Activated T-helper 17 cell treated with anti-CD3 and anti-CD28 coated beads, Interleukin-2, amount 50 U/mL, for 72 hours (primary cell): ENCODE data around the gene MINDY3. TPM values are rescaled to one million over a fixed set of nuclear protein-coding genes. Genes with fewer than 3 reads are reported as not detected.
"Not testable (repeated sequence)": the region's sequence is repeated elsewhere in the genome, so short reads cannot be mapped to it uniquely, and the experiment has no call there.

Experiments
- ATAC-seq: fragments of 150-1000 bp; cut with Tn5 transposase; replicated peaks from 2 replicates; pipeline ENCODE4 v1.10.0; 2021; ENCODE audit warnings: mild to moderate bottlenecking, moderate library complexity
- H3K27ac Mint-ChIP-seq: one replicate; pipeline ENCODE4 v1.8.0; 2022; ENCODE audit warnings: mixed read lengths
- H3K27me3 Mint-ChIP-seq: one replicate; pipeline ENCODE4 v1.8.0; 2022; ENCODE audit warnings: mixed read lengths
- H3K36me3 Mint-ChIP-seq: one replicate; pipeline ENCODE4 v1.8.0; 2022; ENCODE audit warnings: low read depth, mild to moderate bottlenecking, mixed read lengths
- H3K4me1 Mint-ChIP-seq: one replicate; pipeline ENCODE4 v1.8.0; 2022; ENCODE audit warnings: mixed read lengths
- H3K4me3 Mint-ChIP-seq: one replicate; pipeline ENCODE4 v1.8.0; 2022; ENCODE audit warnings: mild to moderate bottlenecking, mixed read lengths
- H3K9me3 Mint-ChIP-seq: one replicate; pipeline ENCODE4 v1.8.0; 2022; ENCODE audit warnings: mixed read lengths
- total RNA-seq, 2 donors: library from RNA; stranded (reverse); gene quantifications; one replicate each; pipeline ENCODE4 v1.2.3, GENCODE V29; 2022

Gene MINDY3
- total RNA-seq, 2 donors from 2014 or later: 22.0 to 23.2 TPM

GRCh38 chr10:15787426-15787825, 72.9 kb downstream of the MINDY3 start:
- Mint-ChIP-seq H3K36me3 (peaks cover 95% of the 10 kb centered on the region), H3K27me3 (no peaks in the 10 kb centered on the region), H3K4me3 (no peak overlapping the region), H3K27ac (peak overlapping the region; percentile 44), H3K9me3 (no peaks in the 10 kb centered on the region), H3K4me1 (no peaks in the 10 kb centered on the region)
- no peak for ATAC-seq

GRCh38 chr10:15784662-15785300, 75.5 kb downstream of the MINDY3 start:
- H3K36me3 Mint-ChIP-seq: peaks cover 98% of the 10 kb centered on the region
- no peaks in the 10 kb centered on the region for H3K4me1 Mint-ChIP-seq
- no peak overlapping the region for H3K27ac Mint-ChIP-seq
- H3K4me3 Mint-ChIP-seq: no peak overlapping the region
- no peaks in the 10 kb centered on the region for H3K9me3 Mint-ChIP-seq
- no peaks in the 10 kb centered on the region for H3K27me3 Mint-ChIP-seq
- ATAC-seq: no peak

- peaks cover 98% of the 10 kb centered on the region for H3K36me3 Mint-ChIP-seq
- no peaks in the 10 kb centered on the region for H3K9me3 Mint-ChIP-seq
- no peak for ATAC-seq
- H3K27me3 Mint-ChIP-seq: no peaks in the 10 kb centered on the region
- H3K4me3 Mint-ChIP-seq: no peak overlapping the region
- no peak overlapping the region for H3K27ac Mint-ChIP-seq
- H3K4me1 Mint-ChIP-seq: no peaks in the 10 kb centered on the region
Observed at GRCh38 chr10:15783941-15784636, 76.2 kb downstream of the MINDY3 start.

GRCh38 chr10:15782851-15783250, 77.5 kb downstream of the MINDY3 start:
- H3K27me3 Mint-ChIP-seq: no peaks in the 10 kb centered on the region
- H3K4me1 Mint-ChIP-seq: no peaks in the 10 kb centered on the region
- H3K27ac Mint-ChIP-seq: no peak overlapping the region
- H3K9me3 Mint-ChIP-seq: peaks cover 5% of the 10 kb centered on the region
- H3K36me3 Mint-ChIP-seq: peaks cover 98% of the 10 kb centered on the region
- ATAC-seq: no peak
- no peak overlapping the region for H3K4me3 Mint-ChIP-seq

GRCh38 chr10:15781381-15781960, 78.8 kb downstream of the MINDY3 start:
- Mint-ChIP-seq H3K36me3 (peaks cover 96% of the 10 kb centered on the region), H3K27ac (no peak overlapping the region), H3K4me1 (no peaks in the 10 kb centered on the region), H3K4me3 (no peak overlapping the region), H3K27me3 (no peaks in the 10 kb centered on the region), H3K9me3 (peaks cover 9% of the 10 kb centered on the region)
- ATAC-seq: no peak

- H3K9me3 Mint-ChIP-seq: peaks cover 14% of the 10 kb centered on the region
- H3K27me3 Mint-ChIP-seq: no peaks in the 10 kb centered on the region
- H3K4me3 Mint-ChIP-seq: no peak overlapping the region
- H3K4me1 Mint-ChIP-seq: no peaks in the 10 kb centered on the region
- no peak for ATAC-seq
- H3K36me3 Mint-ChIP-seq: peaks cover 96% of the 10 kb centered on the region
- no peak overlapping the region for H3K27ac Mint-ChIP-seq
Observed at GRCh38 chr10:15780353-15781135, 79.8 kb downstream of the MINDY3 start.

GRCh38 chr10:15775513-15775912, 84.8 kb downstream of the MINDY3 start:
- Mint-ChIP-seq H3K27me3 (no peaks in the 10 kb centered on the region), H3K4me3 (no peak overlapping the region), H3K4me1 (no peaks in the 10 kb centered on the region), H3K27ac (no peak overlapping the region), H3K36me3 (peaks cover 58% of the 10 kb centered on the region), H3K9me3 (peaks cover 21% of the 10 kb centered on the region)
- no peak for ATAC-seq

GRCh38 chr10:15774534-15774933, 85.8 kb downstream of the MINDY3 start:
- not testable (repeated sequence) for H3K4me3 Mint-ChIP-seq, H3K27ac Mint-ChIP-seq, H3K4me1 Mint-ChIP-seq, ATAC-seq, H3K27me3 Mint-ChIP-seq
- peaks cover 48% of the 10 kb centered on the region for H3K36me3 Mint-ChIP-seq
- H3K9me3 Mint-ChIP-seq: peaks cover 21% of the 10 kb centered on the region

- Mint-ChIP-seq H3K36me3 (no peaks in the 10 kb centered on the region), H3K27ac (no peak overlapping the region), H3K4me1 (no peaks in the 10 kb centered on the region), H3K27me3 (no peaks in the 10 kb centered on the region), H3K4me3 (no peak overlapping the region), H3K9me3 (no peaks in the 10 kb centered on the region)
- ATAC-seq: no peak
Observed at GRCh38 chr10:15764892-15765454, 95.3 kb downstream of the MINDY3 start.

GRCh38 chr10:15763006-15763405, 97.3 kb downstream of the MINDY3 start:
- Mint-ChIP-seq H3K4me3 (no peak overlapping the region), H3K36me3 (no peaks in the 10 kb centered on the region)

GRCh38 chr10:15762239-15762638, 98.1 kb downstream of the MINDY3 start:
- not testable (repeated sequence) for H3K9me3 Mint-ChIP-seq, H3K4me3 Mint-ChIP-seq, H3K27me3 Mint-ChIP-seq, H3K4me1 Mint-ChIP-seq, H3K36me3 Mint-ChIP-seq, ATAC-seq, H3K27ac Mint-ChIP-seq

More at GRCh38 chr10:15763006-15763405, 97.3 kb downstream of the MINDY3 start:
- no peak for ATAC-seq
- Mint-ChIP-seq H3K27ac (no peak overlapping the region), H3K9me3 (no peaks in the 10 kb centered on the region), H3K4me1 (no peaks in the 10 kb centered on the region), H3K27me3 (no peaks in the 10 kb centered on the region)

GRCh38 chr10:15761224-15761623, 99.1 kb downstream of the MINDY3 start:
- not testable (repeated sequence) for H3K4me3 Mint-ChIP-seq, H3K9me3 Mint-ChIP-seq, H3K27me3 Mint-ChIP-seq, H3K27ac Mint-ChIP-seq, H3K4me1 Mint-ChIP-seq, H3K36me3 Mint-ChIP-seq, ATAC-seq

GRCh38 chr10:15760681-15761080, 99.6 kb downstream of the MINDY3 start:
- Mint-ChIP-seq H3K27ac (no peak overlapping the region), H3K27me3 (peaks cover 8% of the 10 kb centered on the region), H3K4me3 (no peak overlapping the region), H3K36me3 (no peaks in the 10 kb centered on the region), H3K4me1 (no peaks in the 10 kb centered on the region), H3K9me3 (no peaks in the 10 kb centered on the region)
- no peak for ATAC-seq

GRCh38 chr10:15759265-15759664, 101.0 kb downstream of the MINDY3 start:
- H3K36me3 Mint-ChIP-seq: no peaks in the 10 kb centered on the region

More at GRCh38 chr10:15759265-15759664, 101.0 kb downstream of the MINDY3 start:
- Mint-ChIP-seq H3K4me1 (no peaks in the 10 kb centered on the region), H3K9me3 (no peaks in the 10 kb centered on the region), H3K27me3 (peaks cover 11% of the 10 kb centered on the region), H3K4me3 (no peak overlapping the region), H3K27ac (no peak overlapping the region)
- ATAC-seq: no peak
